HT-29 (cell line): ENCODE measurements around the gene GABRG3. TPM values are rescaled to one million over a fixed set of nuclear protein-coding genes. Genes with fewer than 3 reads are reported as not detected.

Experiments used
- DNase-seq: peaks from one replicate; pipeline ENCODE4 v3.0.0-alpha.2; 2015; ENCODE audit warnings: low spot score
- total RNA-seq: library from RNA; depleted of rRNA; stranded (reverse); fragments of >200 nt; shearing (Covaris generic); gene quantifications from 2 replicates; pipeline ENCODE4 v1.2.3, GENCODE V29; 2014

The GABRG3 gene
- total RNA-seq, 1 experiment from 2014 or later, result not detected

- no peak for DNase-seq
Observed at GRCh38 chr15:27498700-27499099, 527.7 kb downstream of the GABRG3 start.

- no peak for DNase-seq
Observed at GRCh38 chr15:27499191-27499590, 528.2 kb downstream of the GABRG3 start.

- DNase-seq, result no peak
Observed at GRCh38 chr15:27499719-27500118, 528.7 kb downstream of the GABRG3 start.

GRCh38 chr15:27500206-27500605, 529.2 kb downstream of the GABRG3 start:
- no peak for DNase-seq

- no peak for DNase-seq
Observed at GRCh38 chr15:27506752-27507151, 535.8 kb downstream of the GABRG3 start.

GRCh38 chr15:27509014-27509413, 538.0 kb downstream of the GABRG3 start:
- DNase-seq, result no peak

GRCh38 chr15:27512281-27513001, 541.5 kb downstream of the GABRG3 start:
- no peak for DNase-seq

- DNase-seq, result no peak
Observed at GRCh38 chr15:27514526-27514925, 543.5 kb downstream of the GABRG3 start.

GRCh38 chr15:27527490-27528067, 556.6 kb downstream of the GABRG3 start:
- DNase-seq, result peak; percentile 49

GRCh38 chr15:27529399-27529798, 558.4 kb downstream of the GABRG3 start:
- no peak for DNase-seq

GRCh38 chr15:27530994-27531393, 560.0 kb downstream of the GABRG3 start:
- no peak for DNase-seq

- DNase-seq, result no peak
Observed at GRCh38 chr15:27532358-27532757, 561.4 kb downstream of the GABRG3 start.

- DNase-seq, result no peak
Observed at GRCh38 chr15:27535445-27536129, 564.6 kb downstream of the GABRG3 start.

GRCh38 chr15:27538325-27538724, 567.3 kb downstream of the GABRG3 start:
- DNase-seq, result no peak

GRCh38 chr15:27541581-27541980, 570.6 kb downstream of the GABRG3 start:
- DNase-seq, result no peak

GRCh38 chr15:27545494-27546255, 574.7 kb downstream of the GABRG3 start:
- no peak for DNase-seq

- DNase-seq, result no peak
Observed at GRCh38 chr15:27549746-27550145, 578.8 kb downstream of the GABRG3 start.

GRCh38 chr15:27550635-27551034, 579.7 kb downstream of the GABRG3 start:
- no peak for DNase-seq

GRCh38 chr15:27561816-27562215, 590.8 kb downstream of the GABRG3 start:
- DNase-seq, result no peak

- DNase-seq, result no peak
Observed at GRCh38 chr15:27563765-27564370, 592.9 kb downstream of the GABRG3 start.

GRCh38 chr15:27564656-27565055, 593.7 kb downstream of the GABRG3 start:
- DNase-seq, result no peak

GRCh38 chr15:27570746-27571145, 599.8 kb downstream of the GABRG3 start:
- no peak for DNase-seq
